Right forelimb (tissue), 1 donor: ENCODE results near the gene TPT1.
"Not testable (repeated sequence)": the region's sequence is repeated elsewhere in the genome, so short reads cannot be mapped to it uniquely, and the experiment has no call there.

Experiments used
- DNase-seq: peaks from one replicate; pipeline ENCODE4 v3.0.0-alpha.2; 2018

Gene TPT1

GRCh38 chr13:45299194-45299593 is 41.8 kb downstream of the TPT1 start:
- DNase-seq: no peak

GRCh38 chr13:45298550-45298949 is 42.4 kb downstream of the TPT1 start:
- not testable (repeated sequence) for DNase-seq

- DNase-seq: no peak
Observed at GRCh38 chr13:45298206-45298505, 42.8 kb downstream of the TPT1 start.

GRCh38 chr13:45297456-45298205 is 43.4 kb downstream of the TPT1 start:
- DNase-seq: no peak

GRCh38 chr13:45296259-45296658 is 44.7 kb downstream of the TPT1 start:
- DNase-seq: no peak

GRCh38 chr13:45295536-45295935 is 45.4 kb downstream of the TPT1 start:
- DNase-seq: no peak

GRCh38 chr13:45292176-45292575 is 48.8 kb downstream of the TPT1 start:
- no peak for DNase-seq

GRCh38 chr13:45289936-45290563 is 50.9 kb downstream of the TPT1 start:
- no peak for DNase-seq
